Measurements from ENCODE around the gene NDUFAB1.

GRCh38 chr16:23572394-23572793 is 23.7 kb downstream of the NDUFAB1 start:
- TF ChIP-seq, protein P1, sequence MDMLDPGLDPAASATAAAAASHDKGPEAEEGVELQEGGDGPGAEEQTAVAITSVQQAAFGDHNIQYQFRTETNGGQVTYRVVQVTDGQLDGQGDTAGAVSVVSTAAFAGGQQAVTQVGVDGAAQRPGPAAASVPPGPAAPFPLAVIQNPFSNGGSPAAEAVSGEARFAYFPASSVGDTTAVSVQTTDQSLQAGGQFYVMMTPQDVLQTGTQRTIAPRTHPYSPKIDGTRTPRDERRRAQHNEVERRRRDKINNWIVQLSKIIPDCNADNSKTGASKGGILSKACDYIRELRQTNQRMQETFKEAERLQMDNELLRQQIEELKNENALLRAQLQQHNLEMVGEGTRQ (IDR thresholded peaks at IDR 0.05; ENCODE audit: borderline replicate concordance, low read depth, low read length): no peak
- no peak for TF ChIP-seq EP300 (IDR thresholded peaks at IDR 0.05; ENCODE audit: borderline replicate concordance in 1 of 2, low read depth in 1 of 2, low read length in 1 of 2)
- TF ChIP-seq, protein P2, sequence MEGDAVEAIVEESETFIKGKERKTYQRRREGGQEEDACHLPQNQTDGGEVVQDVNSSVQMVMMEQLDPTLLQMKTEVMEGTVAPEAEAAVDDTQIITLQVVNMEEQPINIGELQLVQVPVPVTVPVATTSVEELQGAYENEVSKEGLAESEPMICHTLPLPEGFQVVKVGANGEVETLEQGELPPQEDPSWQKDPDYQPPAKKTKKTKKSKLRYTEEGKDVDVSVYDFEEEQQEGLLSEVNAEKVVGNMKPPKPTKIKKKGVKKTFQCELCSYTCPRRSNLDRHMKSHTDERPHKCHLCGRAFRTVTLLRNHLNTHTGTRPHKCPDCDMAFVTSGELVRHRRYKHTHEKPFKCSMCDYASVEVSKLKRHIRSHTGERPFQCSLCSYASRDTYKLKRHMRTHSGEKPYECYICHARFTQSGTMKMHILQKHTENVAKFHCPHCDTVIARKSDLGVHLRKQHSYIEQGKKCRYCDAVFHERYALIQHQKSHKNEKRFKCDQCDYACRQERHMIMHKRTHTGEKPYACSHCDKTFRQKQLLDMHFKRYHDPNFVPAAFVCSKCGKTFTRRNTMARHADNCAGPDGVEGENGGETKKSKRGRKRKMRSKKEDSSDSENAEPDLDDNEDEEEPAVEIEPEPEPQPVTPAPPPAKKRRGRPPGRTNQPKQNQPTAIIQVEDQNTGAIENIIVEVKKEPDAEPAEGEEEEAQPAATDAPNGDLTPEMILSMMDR (IDR thresholded peaks at IDR 0.05): no peak
- TF ChIP-seq FOSL2 (IDR thresholded peaks at IDR 0.05; ENCODE audit: borderline replicate concordance, low read depth): no peak
- no peak for TF ChIP-seq RAD21 (IDR thresholded peaks at IDR 0.05; ENCODE audit: low read length)
- TF ChIP-seq TCF12 (IDR thresholded peaks at IDR 0.05): no peak
- TF ChIP-seq SMC3 (IDR thresholded peaks at IDR 0.05; ENCODE audit: low read depth, low read length): no peak
- no peak for TF ChIP-seq YY1 (IDR thresholded peaks at IDR 0.05; ENCODE audit: low read depth)
- no peak for TF ChIP-seq EZH2phosphoT487 (IDR thresholded peaks at IDR 0.05; ENCODE audit: borderline replicate concordance, low read depth)
- TF ChIP-seq ZBTB33 (IDR thresholded peaks at IDR 0.05; ENCODE audit: borderline replicate concordance, low read depth): no peak
- no peak for TF ChIP-seq SIN3A (IDR thresholded peaks at IDR 0.05; ENCODE audit: borderline replicate concordance, low read depth, low read length)
- no peak for TF ChIP-seq FOXM1 (IDR thresholded peaks at IDR 0.05; ENCODE audit: low read depth)
- TF ChIP-seq POLR2AphosphoS5 (IDR thresholded peaks at IDR 0.05; ENCODE audit: low read depth, low read length): no peak
